IPS-18a (cell line): ENCODE results near the gene OTOS.

Experiments
- H3K27ac ChIP-seq: one replicate; pipeline ENCODE4 v1.5.1; 2013; ENCODE audit warnings: low read length
- H3K27me3 ChIP-seq: one replicate; pipeline ENCODE4 v1.6.1; 2013; ENCODE audit warnings: mild to moderate bottlenecking, low read length; ENCODE audit not compliant: control insufficient read depth, insufficient read depth
- H3K36me3 ChIP-seq: one replicate; pipeline ENCODE4 v1.6.1; 2013; ENCODE audit warnings: low read depth, low read length; ENCODE audit not compliant: control insufficient read depth
- H3K4me1 ChIP-seq: one replicate; pipeline ENCODE4 v1.6.1; 2013; ENCODE audit warnings: low read depth, low read length; ENCODE audit not compliant: control insufficient read depth
- H3K4me3 ChIP-seq: one replicate; pipeline ENCODE4 v1.5.1; 2013; ENCODE audit warnings: low read length
- H3K9ac ChIP-seq: one replicate; pipeline ENCODE4 v1.6.1; 2013; ENCODE audit warnings: mild to moderate bottlenecking, low read length, moderate library complexity
- H3K9me3 ChIP-seq: one replicate; pipeline ENCODE4 v1.6.1; 2013; ENCODE audit warnings: low read depth, low read length; ENCODE audit not compliant: control insufficient read depth

Gene OTOS

DNA sequence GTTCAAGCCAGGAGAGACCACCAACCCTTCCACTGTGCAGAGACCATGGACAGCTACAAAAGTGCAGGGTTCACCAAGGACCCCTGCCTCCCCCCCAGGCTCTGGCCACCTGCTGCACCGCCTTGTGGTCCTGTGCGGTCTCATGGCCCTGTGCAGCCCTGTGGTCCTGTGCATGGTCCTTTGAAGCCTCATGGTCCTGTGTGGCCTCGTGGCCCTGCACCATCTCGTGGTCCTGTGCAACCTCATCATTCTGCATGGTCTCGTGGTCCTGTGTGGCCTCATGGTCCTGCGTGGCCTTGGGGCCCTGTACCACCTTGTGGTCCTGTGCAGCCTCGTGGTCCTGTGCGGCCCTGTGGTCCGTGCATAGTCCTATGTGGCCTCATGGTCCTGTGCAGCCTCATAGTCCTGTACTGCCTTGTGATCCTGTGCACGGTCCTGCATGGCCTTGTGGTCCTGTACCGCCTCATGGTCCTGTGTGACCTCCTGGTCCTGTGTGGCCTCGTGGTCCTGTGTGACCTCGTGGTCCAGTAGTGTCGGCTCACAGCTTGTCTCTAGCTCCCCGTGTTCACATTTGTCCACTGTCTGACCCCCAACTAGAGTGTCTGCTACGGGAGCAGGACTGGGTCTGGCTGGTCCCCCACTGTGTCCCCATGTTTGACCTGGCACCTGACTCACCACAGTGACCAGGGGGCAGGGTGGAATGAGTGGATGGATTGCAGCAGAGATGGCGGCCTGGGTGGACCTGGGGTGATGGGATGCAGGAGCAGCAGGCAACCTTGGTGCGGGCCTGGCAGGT, 20.0 kb upstream of the OTOS start:
- no peaks in the 10 kb centered on the region for H3K9me3 ChIP-seq
- H3K9ac ChIP-seq, result no peak overlapping the region
- no peaks in the 10 kb centered on the region for H3K36me3 ChIP-seq
- H3K27me3 ChIP-seq, result no peaks in the 10 kb centered on the region
- no peak overlapping the region for H3K27ac ChIP-seq
- no peaks in the 10 kb centered on the region for H3K4me1 ChIP-seq
- H3K4me3 ChIP-seq, result no peak overlapping the region

DNA sequence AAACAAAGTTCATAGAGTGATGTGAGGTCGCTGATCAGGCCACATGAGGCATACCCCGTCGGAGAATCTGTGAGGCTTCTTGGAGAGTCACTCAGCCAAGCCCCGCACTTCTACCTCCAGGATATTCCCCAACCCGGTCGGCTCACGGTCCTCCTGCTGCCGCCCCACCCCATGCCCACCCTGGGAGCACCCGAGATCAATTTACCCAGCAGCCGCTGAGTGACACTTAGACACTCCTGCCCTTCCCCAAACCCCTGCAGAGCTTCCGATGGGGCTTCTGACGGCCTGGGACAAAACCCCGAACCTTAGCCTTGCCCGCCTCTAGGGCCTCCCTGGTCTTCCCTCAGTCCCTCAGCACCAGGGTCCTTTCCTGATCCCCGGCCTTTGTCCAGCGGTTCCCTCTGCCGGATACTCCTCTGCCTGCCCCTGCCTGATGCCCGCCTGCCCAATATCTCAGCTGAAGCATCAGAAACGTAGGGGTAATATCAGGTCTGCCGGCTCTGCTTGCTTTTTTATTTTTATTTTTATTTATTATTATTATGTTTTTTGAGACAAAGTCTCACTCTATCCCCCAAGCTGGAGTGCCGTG, 18.9 kb upstream of the OTOS start:
- Histone ChIP-seq H3K4me1 (no peaks in the 10 kb centered on the region), H3K27ac (no peak overlapping the region), H3K9ac (no peak overlapping the region), H3K9me3 (no peaks in the 10 kb centered on the region), H3K36me3 (no peaks in the 10 kb centered on the region), H3K4me3 (no peak overlapping the region), H3K27me3 (no peaks in the 10 kb centered on the region)

DNA sequence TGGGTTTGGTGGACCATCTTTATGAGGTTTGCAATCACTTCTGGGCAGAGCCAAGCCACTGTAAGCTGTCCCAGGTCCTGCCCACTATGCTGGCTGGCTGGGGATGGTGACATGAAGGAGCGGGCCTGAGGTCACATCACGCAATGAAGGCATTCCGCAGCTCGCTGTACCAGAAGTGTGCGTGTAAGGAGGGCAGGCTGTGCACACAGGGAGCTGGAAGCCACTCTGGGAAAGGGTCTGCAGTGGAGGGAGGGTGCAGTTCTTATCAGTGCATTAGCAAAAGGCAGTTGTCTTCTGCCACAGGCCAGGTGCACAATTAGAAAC, 16.7 kb upstream of the OTOS start:
- H3K36me3 ChIP-seq, result no peaks in the 10 kb centered on the region
- H3K27ac ChIP-seq, result no peak overlapping the region
- no peaks in the 10 kb centered on the region for H3K4me1 ChIP-seq
- no peaks in the 10 kb centered on the region for H3K27me3 ChIP-seq
- H3K9ac ChIP-seq, result no peak overlapping the region
- no peaks in the 10 kb centered on the region for H3K9me3 ChIP-seq
- H3K4me3 ChIP-seq, result no peak overlapping the region

DNA sequence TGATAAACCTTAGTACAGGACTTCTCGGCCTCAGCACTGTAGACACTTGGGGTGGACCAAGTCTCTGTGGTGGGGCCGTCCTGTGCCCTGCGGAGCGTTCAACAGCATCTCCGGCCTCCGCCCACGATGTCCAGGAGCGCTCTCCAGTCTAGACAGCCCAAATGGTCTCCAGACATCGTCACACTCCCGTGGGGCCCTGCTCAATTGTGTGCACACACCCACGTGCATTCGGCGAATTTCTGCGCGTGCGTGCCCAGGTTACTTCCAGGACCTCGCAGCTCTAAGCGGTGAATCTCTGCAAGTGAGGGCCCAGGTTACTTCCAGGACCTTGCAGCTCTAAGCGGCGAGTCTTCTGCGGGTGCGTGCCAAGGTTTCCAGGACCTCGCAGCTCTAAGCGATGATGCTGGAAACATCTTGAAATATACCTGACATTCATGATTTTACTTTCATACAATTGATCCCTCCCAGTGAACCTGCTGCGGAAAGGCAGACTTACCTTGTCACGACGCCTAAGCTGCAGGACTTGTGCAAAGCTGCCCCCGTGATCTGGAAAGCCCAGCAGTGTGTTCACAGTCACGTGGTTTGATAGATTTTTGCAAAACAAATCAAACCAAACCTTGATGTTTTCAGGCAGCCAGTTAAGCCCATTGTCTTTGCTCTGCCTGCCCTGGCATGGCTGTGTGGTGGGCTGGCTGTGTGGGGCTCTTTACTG, 16.1 kb upstream of the OTOS start:
- Histone ChIP-seq H3K27me3 (no peaks in the 10 kb centered on the region), H3K4me1 (no peaks in the 10 kb centered on the region), H3K4me3 (no peak overlapping the region), H3K9ac (no peak overlapping the region), H3K27ac (no peak overlapping the region), H3K36me3 (no peaks in the 10 kb centered on the region), H3K9me3 (no peaks in the 10 kb centered on the region)

DNA sequence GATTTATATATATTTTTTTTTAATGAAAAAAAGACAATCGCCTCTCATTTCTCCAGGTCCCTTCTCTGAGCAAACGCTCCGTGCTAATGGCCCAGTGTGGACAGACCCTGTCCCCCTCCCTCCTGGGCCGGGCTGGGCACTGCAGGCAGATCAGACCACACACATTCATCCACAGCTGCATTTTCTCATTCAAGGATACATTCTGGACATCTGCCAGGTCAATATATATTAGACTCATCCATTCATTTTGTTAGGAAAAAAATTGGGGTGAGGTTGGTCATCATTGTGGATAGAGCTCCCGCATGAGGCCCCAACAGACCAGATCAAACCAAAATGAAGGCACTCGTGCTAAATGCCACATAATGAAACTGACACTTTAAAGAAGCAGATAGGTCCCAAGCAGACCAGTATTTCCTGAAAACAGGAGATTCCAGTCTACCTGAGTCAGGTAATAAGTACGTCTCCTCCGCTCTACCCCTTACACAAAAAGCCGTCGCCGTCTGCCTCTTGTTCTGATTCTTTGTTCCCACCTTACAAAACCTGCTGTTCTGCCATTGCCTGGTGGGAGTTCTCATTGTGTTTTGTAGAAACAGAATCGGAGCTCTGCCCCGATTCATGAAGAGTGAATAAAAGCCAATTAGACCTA, 15.4 kb upstream of the OTOS start:
- Histone ChIP-seq H3K36me3 (no peaks in the 10 kb centered on the region), H3K27ac (no peak overlapping the region), H3K4me1 (no peaks in the 10 kb centered on the region), H3K9ac (no peak overlapping the region), H3K27me3 (no peaks in the 10 kb centered on the region), H3K9me3 (no peaks in the 10 kb centered on the region), H3K4me3 (no peak overlapping the region)

DNA sequence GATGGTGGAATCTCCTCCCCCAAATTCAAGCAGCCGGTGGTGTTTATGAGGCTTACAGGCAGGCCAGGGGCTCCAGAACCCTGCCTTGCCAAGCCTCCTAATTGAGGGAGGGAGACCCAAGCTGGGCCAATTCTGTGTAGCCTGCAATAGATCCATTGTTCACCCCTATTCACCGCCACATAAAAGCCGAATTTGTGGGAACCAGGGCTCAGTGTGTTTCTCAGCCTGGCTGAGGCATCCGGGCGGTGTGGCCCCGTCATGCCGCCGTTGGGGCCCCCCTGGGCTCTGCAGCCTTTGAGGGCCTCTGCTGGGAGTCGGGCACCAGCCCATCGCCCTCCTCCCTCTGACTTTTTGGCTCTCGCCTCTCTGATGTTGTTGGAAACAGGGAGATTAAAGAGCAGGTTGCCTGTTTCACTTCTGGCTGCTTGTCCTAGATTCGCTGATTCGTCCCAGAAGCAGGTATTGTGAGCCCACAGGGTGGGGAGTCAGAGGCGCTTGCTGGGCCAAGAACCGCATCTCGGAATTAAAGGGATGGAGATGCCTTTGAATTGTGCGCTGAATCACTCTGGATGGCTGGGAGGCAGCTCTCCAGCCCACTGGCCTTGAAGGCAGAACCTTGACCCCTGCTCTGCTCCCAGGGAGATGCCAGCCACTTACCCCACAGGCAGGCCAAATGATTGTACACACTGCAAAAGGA, 14.7 kb upstream of the OTOS start:
- no peak overlapping the region for H3K27ac ChIP-seq
- H3K4me3 ChIP-seq, result no peak overlapping the region
- no peaks in the 10 kb centered on the region for H3K36me3 ChIP-seq
- no peaks in the 10 kb centered on the region for H3K27me3 ChIP-seq
- H3K9ac ChIP-seq, result no peak overlapping the region
- no peaks in the 10 kb centered on the region for H3K4me1 ChIP-seq
- H3K9me3 ChIP-seq, result no peaks in the 10 kb centered on the region

DNA sequence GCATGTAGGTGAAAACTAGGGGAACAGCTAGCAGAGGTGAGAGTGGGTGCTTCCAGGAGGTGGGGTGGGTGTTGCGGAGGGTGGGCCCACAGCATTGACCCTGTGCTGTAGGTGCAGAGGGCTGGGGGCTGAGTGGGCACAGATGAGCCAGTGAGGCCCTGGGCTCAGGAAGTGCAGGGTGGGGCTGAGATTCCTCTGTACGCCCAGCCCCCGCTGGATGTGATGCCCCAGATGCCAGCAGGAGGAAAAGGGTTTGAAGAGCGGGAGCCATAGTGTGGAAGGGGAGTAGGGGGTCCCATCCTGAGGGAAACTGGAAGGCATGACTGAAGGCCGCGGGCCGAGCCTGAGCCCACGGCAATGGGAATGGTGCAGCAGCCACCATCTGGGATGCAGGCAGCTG, 14.1 kb upstream of the OTOS start:
- no peaks in the 10 kb centered on the region for H3K9me3 ChIP-seq
- H3K4me3 ChIP-seq, result no peak overlapping the region
- H3K4me1 ChIP-seq, result no peaks in the 10 kb centered on the region
- H3K27me3 ChIP-seq, result no peaks in the 10 kb centered on the region
- no peak overlapping the region for H3K27ac ChIP-seq
- H3K36me3 ChIP-seq, result no peaks in the 10 kb centered on the region
- no peak overlapping the region for H3K9ac ChIP-seq

DNA sequence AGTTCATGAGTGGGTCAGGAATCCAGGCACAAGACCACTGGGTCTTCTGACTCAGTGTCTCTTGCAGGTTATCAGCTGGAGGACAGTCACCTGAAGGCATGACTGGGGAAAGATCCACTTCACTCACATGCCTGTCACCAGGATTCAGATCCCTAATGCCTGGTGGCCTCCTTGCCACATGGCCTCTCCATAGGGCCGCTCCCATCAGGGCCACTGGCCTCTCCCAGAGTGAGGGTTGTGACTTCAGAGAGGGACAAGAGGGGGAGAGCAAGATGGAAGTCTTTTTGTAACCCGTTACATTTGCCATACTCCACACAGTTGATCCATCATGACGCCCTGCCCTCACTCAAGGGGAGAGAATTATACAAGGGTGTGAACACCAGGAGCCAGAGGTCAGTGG, 13.0 kb upstream of the OTOS start:
- Histone ChIP-seq H3K27ac (no peak overlapping the region), H3K27me3 (no peaks in the 10 kb centered on the region), H3K36me3 (no peaks in the 10 kb centered on the region), H3K4me3 (no peak overlapping the region), H3K4me1 (no peaks in the 10 kb centered on the region), H3K9me3 (no peaks in the 10 kb centered on the region), H3K9ac (no peak overlapping the region)

DNA sequence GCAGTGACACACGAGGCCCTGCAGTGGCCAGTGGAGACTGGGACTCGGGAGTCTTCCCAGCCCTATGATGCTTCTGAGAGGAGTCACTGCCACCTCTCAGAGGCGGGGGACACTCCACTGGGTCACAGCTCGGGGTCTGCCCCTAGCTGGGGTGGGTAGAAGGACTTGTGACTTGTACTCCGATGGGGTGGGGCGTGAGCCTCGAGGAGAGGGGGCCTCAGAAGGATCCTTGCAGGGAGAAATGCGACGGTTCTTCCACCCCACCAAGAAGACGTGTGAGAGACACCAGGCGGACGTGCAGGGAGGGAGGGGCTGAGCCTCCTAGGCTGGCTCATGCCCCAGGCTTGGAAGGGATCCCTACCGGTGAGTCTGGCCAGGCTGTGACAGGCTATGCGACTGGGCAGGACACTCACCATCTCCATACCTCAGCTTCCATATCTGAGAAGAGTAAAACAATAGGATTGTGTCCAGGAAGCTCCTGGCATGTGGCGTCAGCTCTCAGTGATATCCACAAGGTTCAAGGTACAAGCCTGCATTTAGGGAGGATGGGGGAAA, 11.1 kb upstream of the OTOS start:
- no peaks in the 10 kb centered on the region for H3K27me3 ChIP-seq
- no peaks in the 10 kb centered on the region for H3K9me3 ChIP-seq
- H3K36me3 ChIP-seq, result no peaks in the 10 kb centered on the region
- no peak overlapping the region for H3K9ac ChIP-seq
- H3K4me3 ChIP-seq, result no peak overlapping the region
- H3K27ac ChIP-seq, result no peak overlapping the region
- H3K4me1 ChIP-seq, result no peaks in the 10 kb centered on the region

DNA sequence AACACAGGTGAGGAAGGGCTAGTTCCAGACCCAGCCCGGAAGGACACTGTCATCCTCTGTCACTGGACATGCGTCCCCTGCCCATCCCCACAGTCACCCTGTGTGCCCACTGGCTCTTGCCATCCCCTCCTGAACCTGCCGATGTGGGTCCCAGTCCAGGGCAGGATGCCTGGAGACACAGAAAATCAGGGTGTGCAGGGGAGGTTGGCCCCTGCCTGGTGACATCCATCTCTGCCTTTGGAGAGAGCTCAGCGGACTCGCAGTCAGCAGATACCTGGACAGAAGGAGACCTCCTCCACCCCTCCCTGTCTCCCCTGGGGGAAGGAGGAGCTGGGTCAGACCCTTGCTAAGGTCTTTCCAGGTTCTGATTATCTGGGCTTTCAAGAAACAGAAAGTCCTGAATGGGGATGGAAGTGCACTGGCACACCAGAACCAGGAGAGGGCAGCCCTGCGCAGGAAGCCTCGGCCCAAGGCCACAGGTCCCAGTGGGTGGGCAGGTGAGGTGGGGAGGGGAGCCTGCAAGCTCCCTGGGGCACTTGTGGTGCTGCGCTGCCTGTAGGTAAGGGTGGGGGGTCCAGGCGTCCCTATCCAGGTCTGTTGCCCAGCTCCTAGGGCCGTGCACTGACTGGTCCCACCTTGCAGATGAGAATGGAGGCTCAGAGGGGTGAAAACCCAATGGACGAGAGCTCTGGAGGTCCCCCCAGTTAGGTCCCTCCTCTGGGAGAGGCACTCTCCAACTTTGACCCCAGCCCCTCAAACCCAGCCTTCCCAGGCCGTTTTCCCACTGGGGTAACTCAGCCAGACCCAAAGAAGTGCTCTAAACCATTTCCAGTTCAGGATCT, 9.7 kb upstream of the OTOS start:
- no peak overlapping the region for H3K27ac ChIP-seq
- H3K4me1 ChIP-seq, result no peaks in the 10 kb centered on the region
- no peak overlapping the region for H3K9ac ChIP-seq
- H3K4me3 ChIP-seq, result no peak overlapping the region
- H3K9me3 ChIP-seq, result no peaks in the 10 kb centered on the region
- no peaks in the 10 kb centered on the region for H3K36me3 ChIP-seq
- H3K27me3 ChIP-seq, result no peaks in the 10 kb centered on the region
